Prostate gland (tissue), 2 donors: Measurements from ENCODE around the gene POLH. TPM values are rescaled to one million over a fixed set of nuclear protein-coding genes. Genes with fewer than 3 reads are reported as not detected.
"Not testable (repeated sequence)": the region's sequence is repeated elsewhere in the genome, so short reads cannot be mapped to it uniquely, and the experiment has no call there.

Experiments used
- DNase-seq: peaks from one replicate; pipeline ENCODE4 v3.0.0-alpha.2; 2019; ENCODE audit warnings: low spot score
- H3K27ac ChIP-seq, 2 donors: fragments of 200-600 bp; sonication (generic); 2 replicates each; pipeline ENCODE4 v1.5.1; 2017 to 2019
- H3K27me3 ChIP-seq: fragments of 200-600 bp; sonication (generic); replicated peaks from 2 replicates; pipeline ENCODE4 v1.5.1; 2019; ENCODE audit not compliant: insufficient read depth
- H3K36me3 ChIP-seq, 2 donors: fragments of 200-600 bp; sonication (generic); 1 replicate in 1 of 2; 2 replicates in 1 of 2; pipeline versions ENCODE4 v1.5.1 to v1.8.1; 2017 to 2019
- H3K4me1 ChIP-seq: fragments of 200-600 bp; sonication (generic); replicated peaks from 2 replicates; pipeline ENCODE4 v1.5.1; 2019
- H3K4me3 ChIP-seq, 2 donors: fragments of 200-600 bp; sonication (generic); 2 replicates each; pipeline ENCODE4 v1.5.1; 2017 to 2019
- H3K9me3 ChIP-seq: fragments of 200-600 bp; sonication (generic); 2 replicates; pipeline ENCODE4 v1.5.1; 2017
- POLR2A ChIP-seq: fragments of 450-650 bp; IDR thresholded peaks from one replicate; pipeline ENCODE4 v1.6.1; 2016; ENCODE audit warnings: antibody characterized with exemption, mild to moderate bottlenecking
- POLR2AphosphoS5 ChIP-seq: sonication (generic); formaldehyde crosslinking; IDR thresholded peaks from one replicate; pipeline ENCODE4 v1.6.1; 2017; ENCODE audit warnings: antibody characterized with exemption
- WGBS: methylation state at CpG from one replicate; pipeline ENCODE4 v1.1.5; 2018; 5-methylcytosine and 5-hydroxymethylcytosine counted together
- intact Hi-C: fragments of 100-400 bp; cut with DNase I; formaldehyde crosslinking; loops from one replicate; pipeline ENCODE4 v1.14.2; 2022
- total RNA-seq, 2 donors: library from RNA; depleted of rRNA; stranded (reverse); fragments of >200 nt; gene quantifications; one replicate each; pipeline ENCODE4 v1.1.0, GENCODE V29; 2016
- TF ChIP-seq, protein P1 (sequence below), 4 experiments: fragments of 200-600 bp in 2 of 4; fragments of 450-650 bp in 2 of 4; sonication (generic) in 2 of 4; IDR thresholded peaks; 1 replicate in 3 of 4; 2 replicates in 1 of 4; pipeline ENCODE4 v1.5.1; 2016 to 2019; ENCODE audit warnings: antibody characterized with exemption in 4 of 4, mild to moderate bottlenecking in 2 of 4, moderate library complexity in 2 of 4

Gene POLH
- total RNA-seq, 2 donors from 2014 or later, result 9.2 to 11.8 TPM

DNA sequence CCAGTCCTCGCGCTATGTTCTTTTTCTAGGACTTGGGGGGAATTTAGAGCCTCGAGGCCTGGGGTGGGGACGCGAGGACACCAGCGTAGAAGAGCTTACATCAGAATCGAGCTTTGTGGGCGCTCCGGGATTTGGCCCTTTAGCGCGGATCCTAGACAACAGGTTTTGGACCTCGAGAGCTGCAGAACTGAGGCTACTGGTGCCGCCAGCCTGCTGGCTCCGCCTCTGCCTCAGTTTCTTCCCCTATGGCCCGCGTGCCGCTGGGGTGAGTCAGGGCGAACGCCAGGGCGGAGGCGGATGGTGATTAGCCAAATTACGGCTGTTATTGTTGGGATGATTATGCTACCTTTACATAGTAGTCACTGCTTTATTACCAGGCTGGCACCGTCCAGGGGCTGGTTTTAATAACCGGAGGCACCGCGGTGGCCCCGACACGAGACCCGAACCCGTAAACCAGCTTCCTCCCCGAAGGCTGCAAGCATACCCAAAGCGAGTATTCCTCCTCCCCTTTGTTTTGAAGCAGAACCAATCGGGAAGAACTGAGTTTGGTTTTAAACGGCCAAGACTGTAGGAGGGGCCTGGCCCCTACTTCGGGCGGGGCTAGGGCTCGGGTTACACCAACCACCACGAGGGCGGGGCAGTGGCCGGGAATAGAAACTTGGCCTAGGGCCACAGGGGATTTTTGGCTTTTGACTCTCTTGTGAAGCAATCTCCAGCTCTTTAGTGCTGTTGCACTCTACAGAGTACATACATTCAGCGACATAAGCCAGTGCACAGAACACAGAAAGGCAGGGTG, 53.7 kb downstream of the POLH start:
- no peaks in the 10 kb centered on the region for H3K9me3 ChIP-seq
- 0% methylated on average over 39 of the region's 41 CpGs for WGBS

DNA sequence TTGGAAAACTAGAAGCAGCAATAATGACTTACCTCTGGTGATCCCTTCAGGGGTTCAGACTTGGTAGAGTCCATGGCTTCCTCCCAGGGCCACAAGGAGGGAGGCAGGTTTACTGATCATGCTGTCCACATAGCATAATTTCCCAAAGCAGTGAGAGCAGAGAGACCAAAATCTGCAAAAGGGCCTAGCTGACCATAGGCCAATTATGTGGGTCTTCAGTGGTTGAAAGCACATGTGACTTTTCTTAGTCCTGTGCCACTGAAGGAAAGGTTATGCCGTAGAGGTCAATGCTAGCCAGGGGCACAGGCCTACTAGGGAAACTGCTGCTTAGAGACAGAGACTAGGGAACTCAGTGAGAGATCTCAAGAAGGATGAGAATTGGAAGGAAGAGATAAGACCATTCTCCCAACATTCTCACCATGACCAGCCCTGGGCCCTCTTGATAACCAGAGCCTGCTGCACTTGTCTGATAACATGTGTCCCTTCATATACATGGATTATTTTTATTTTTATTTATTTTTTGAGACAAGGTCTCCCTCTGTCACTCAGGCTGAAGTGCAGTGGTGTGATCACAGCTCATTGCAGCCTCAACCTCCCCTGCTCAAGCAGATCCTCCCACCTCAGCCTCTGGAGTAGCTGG, 55.1 kb downstream of the POLH start:
- no peaks in the 10 kb centered on the region for H3K9me3 ChIP-seq
- WGBS, result 91% methylated on average over 1 of the region's 1 CpG
- no peak overlapping the region for H3K4me3 ChIP-seq
- H3K36me3 ChIP-seq, result no peaks in the 10 kb centered on the region
- no peaks in the 10 kb centered on the region for H3K27me3 ChIP-seq
- intact Hi-C loops, result no loop called here
- H3K27ac ChIP-seq, result no peak overlapping the region
- H3K4me1 ChIP-seq, result peaks cover 9% of the 10 kb centered on the region
- no peak for DNase-seq
- TF ChIP-seq POLR2AphosphoS5 (no peak), POLR2A (no peak)
- TF ChIP-seq, protein P1, sequence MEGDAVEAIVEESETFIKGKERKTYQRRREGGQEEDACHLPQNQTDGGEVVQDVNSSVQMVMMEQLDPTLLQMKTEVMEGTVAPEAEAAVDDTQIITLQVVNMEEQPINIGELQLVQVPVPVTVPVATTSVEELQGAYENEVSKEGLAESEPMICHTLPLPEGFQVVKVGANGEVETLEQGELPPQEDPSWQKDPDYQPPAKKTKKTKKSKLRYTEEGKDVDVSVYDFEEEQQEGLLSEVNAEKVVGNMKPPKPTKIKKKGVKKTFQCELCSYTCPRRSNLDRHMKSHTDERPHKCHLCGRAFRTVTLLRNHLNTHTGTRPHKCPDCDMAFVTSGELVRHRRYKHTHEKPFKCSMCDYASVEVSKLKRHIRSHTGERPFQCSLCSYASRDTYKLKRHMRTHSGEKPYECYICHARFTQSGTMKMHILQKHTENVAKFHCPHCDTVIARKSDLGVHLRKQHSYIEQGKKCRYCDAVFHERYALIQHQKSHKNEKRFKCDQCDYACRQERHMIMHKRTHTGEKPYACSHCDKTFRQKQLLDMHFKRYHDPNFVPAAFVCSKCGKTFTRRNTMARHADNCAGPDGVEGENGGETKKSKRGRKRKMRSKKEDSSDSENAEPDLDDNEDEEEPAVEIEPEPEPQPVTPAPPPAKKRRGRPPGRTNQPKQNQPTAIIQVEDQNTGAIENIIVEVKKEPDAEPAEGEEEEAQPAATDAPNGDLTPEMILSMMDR (IDR thresholded peaks at IDR 0.05), result no peak

More for the DNA sequence above, 53.7 kb downstream of the POLH start:
- TF ChIP-seq, protein P1 (IDR thresholded peaks at IDR 0.05), result peak in 1 of 4 experiments; percentile 4
- TF ChIP-seq POLR2A (peak; percentile 87), POLR2AphosphoS5 (peak; percentile 99)
- Histone ChIP-seq H3K27me3 (no peaks in the 10 kb centered on the region), H3K4me1 (peaks cover 9% of the 10 kb centered on the region), H3K27ac (peak overlapping the region; percentile 96 to 98), H3K36me3 (peaks cover 0 to 4% of the 10 kb centered on the region in 2 donors), H3K4me3 (peak overlapping the region; percentile 85 to 99)
- DNase-seq, result peak; percentile 96
- intact Hi-C loops, result no loop called here

DNA sequence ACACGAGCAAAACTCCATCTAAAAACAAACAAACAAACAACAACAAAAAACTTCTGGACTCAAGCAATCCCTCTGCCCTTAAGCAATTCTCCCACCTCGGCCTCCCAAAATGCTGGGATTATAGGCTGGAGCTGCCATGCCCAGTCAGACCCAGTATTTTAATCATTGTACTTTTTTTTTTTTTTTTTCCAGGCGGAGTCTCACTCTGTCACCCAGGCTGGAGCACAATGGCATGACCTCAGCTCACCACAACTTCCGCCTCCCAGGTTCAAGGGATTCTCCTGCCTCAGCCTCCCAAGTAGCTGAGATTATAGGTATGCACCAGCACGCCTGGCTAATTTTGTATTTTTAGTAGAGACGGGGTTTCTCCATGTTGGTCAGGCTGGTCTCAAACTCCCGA, 57.0 kb downstream of the POLH start:
- DNase-seq, intact Hi-C loops, H3K27me3 ChIP-seq, H3K4me1 ChIP-seq, H3K36me3 ChIP-seq, H3K27ac ChIP-seq, H3K4me3 ChIP-seq, H3K9me3 ChIP-seq: not testable (repeated sequence)
- 95% methylated on average over 7 of the region's 7 CpGs for WGBS

DNA sequence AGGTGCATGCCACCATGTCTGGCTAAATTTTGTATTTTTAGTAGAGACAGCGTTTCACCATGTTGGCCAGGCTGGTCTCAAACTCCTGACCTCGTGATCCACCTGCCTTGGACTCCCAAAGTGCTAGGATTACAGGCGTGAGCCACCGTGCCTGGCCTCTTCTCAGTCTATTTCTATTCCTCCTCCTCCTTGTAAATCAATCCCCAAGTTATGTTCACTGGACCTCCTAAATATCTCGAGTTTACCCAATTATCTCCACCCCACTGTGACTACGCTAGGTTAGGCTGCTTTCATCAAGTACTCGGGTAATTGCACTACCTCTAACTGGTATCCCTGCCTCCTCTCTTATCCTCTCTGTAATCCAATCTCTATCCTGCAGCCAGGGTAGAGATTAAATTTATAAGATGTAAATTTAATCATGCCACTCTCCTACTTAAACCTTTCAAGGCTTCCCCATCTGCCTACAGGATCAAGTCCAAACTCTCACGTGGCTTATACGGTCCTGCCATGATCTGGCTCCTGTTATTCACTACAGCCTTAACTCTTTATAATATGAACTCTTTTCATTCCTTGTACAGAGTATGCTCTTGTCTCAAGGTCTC, 58.8 kb downstream of the POLH start:
- H3K27me3 ChIP-seq, result no peaks in the 10 kb centered on the region
- no peak overlapping the region for H3K27ac ChIP-seq
- 69% methylated on average over 9 of the region's 9 CpGs for WGBS
- H3K4me3 ChIP-seq, result no peak overlapping the region
- H3K4me1 ChIP-seq, result peaks cover 4% of the 10 kb centered on the region
- DNase-seq, result no peak
- TF ChIP-seq POLR2A (no peak), POLR2AphosphoS5 (no peak)
- TF ChIP-seq, protein P1 (IDR thresholded peaks at IDR 0.05), result no peak
- no peaks in the 10 kb centered on the region for H3K36me3 ChIP-seq
- intact Hi-C loops, result no loop called here
- H3K9me3 ChIP-seq, result no peaks in the 10 kb centered on the region

DNA sequence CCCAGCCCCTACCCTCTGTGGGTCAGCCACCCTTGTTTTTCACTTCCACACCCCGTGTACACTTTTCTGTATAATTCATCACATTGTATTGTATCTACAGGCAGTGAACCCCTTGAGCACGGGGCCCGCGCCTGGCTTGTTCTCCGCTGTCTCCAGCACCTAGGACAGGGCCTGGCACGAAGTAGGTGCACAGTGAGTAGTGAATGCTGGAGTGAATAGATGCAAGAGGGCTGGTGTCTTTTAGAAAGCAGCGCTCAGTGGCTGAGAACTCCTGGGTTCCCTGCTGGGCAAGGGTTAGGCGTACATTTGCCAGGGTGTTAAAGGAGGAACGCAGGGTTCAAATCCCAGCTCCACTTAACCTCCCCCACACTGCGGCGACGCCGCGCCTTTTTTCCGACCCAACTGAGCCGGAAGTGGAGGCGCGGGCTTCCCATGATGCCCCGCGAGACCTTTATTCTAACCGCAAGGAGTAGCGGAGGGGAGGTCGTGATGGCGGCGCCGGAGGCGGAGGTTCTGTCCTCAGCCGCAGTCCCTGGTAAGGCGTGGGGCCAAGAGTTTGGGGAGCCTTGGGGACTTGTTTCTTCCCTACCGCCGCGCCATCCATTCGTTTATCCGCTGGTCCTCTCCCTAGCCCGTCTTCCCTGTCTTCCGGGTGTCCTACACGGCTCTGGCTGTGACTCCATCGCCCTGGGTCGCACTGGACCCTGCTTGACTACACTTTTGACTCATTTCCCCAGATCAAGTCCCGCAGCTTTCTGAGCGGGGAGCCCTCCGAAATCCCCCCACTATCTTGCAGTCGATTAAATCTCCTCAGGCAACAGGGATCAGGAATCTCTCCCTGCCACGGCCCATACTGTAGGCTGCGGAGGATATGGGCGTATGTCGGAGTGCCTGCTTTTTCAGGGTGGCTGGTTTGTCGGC, 59.7 kb downstream of the POLH start, which contains the start of gene MAD2L1BP:
Gene MAD2L1BP (plus strand): TSS at position 454 of the 921 bp plus-strand sequence. CDS start 36 bp downstream, at position 490.
- Histone ChIP-seq H3K36me3 (no peaks in the 10 kb centered on the region), H3K4me1 (peaks cover 4% of the 10 kb centered on the region), H3K9me3 (no peaks in the 10 kb centered on the region), H3K27me3 (no peaks in the 10 kb centered on the region), H3K27ac (peak within 1 kb of the TSS; percentile 72 to 76), H3K4me3 (peak within 1 kb of the TSS; percentile 65 to 71)
- WGBS, result 6% methylated on average over 48 of the region's 48 CpGs
- DNase-seq, result peak; percentile 77
- intact Hi-C loops, result no loop called here
- TF ChIP-seq POLR2A, result peak; percentile 75
- TF ChIP-seq POLR2AphosphoS5, result peak; percentile 96
- TF ChIP-seq, protein P1 (IDR thresholded peaks at IDR 0.05), result peak in 1 of 4 experiments; percentile 10
